ENCODE data around the gene SORCS2.

SORCS2 gene

GRCh38 chr4:7338059-7338452 is 145.7 kb downstream of the SORCS2 start:
- no peak for DNase-seq (ENCODE audit: low read depth in 2 of 2)

DNA sequence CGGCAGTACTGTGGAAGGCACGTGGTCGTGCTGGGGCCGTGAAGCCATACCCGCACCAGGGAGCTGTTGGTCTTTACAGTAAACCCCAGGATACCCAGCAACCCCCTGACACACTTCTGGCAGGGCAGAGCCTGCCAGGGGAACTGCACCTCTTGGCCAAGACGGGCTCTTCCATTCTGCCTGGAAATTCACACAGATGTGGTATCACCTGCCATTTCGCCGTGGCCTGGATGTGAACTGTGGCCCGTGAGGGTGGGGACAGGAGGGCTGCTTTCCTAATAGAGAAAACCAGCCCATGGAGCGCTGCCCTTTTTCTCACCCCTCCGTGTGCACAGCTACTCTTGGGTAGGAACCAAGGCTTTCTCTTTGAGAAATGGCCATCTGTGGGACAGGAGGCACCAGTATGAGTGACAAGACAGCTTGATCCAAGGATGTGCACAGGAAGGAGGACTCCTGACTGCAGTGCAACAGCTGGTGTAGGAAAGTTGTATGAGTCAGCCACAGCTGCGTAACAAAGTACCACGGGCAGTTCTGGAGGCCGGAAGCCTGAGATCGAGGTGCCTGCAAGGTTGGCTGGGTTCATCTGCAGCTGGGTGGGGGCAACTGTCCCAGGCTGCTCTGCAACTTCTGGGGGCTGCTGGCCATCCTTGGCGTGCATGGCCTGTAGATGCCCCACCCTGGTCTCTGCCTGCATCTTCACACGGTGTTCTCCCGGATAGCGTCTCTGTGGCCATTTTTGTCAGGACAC is 146.7 kb downstream of the SORCS2 start:
- DNase-seq (ENCODE audit: low read depth in 2 of 2): no peak

DNA sequence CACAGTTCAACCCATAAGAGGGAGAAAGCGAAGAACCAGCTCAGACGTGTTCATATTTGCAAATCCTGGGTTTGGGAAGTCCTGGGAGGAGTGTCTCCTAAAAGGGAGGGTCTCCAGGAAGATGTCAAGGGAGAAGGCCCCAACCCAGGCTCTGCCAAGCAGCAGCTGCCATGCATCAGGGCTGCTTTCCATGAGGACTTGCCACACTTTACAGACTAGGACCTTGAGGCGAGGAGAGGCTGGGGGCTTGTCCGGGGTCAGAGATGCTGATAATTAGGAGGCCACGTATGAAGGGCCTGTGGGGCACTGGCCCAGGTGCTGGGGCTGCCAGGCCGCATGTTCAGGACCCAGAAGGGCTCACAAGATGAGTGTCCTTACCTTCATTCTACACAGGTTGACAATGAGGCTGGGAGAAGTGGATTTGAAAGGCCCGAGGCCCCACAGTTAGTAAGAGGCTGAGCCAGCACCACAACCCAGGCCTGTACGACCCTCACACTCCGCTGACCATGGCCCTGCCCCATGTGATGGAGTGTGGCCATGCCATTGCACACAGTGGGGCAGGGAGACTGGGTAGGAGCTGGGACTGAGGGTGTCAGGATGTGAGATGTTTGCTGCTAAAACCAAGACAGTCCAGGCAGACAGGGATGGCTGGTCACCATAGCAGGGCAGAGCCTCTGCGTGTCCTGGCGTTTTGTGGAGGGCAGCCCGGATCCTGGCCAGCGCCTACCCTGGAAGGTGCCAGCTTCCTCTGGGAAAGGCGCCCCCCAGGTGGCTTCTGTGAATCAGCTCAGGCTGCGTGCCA is 147.6 kb downstream of the SORCS2 start:
- no peak for DNase-seq (ENCODE audit: low read depth in 2 of 2)

- no peak for DNase-seq (ENCODE audit: low read depth in 2 of 2)
These were observed 148.5 kb downstream of the SORCS2 start for GRCh38 chr4:7340553-7341433.

GRCh38 chr4:7341491-7342222 is 149.3 kb downstream of the SORCS2 start:
- no peak for DNase-seq (ENCODE audit: low read depth in 2 of 2)

DNA sequence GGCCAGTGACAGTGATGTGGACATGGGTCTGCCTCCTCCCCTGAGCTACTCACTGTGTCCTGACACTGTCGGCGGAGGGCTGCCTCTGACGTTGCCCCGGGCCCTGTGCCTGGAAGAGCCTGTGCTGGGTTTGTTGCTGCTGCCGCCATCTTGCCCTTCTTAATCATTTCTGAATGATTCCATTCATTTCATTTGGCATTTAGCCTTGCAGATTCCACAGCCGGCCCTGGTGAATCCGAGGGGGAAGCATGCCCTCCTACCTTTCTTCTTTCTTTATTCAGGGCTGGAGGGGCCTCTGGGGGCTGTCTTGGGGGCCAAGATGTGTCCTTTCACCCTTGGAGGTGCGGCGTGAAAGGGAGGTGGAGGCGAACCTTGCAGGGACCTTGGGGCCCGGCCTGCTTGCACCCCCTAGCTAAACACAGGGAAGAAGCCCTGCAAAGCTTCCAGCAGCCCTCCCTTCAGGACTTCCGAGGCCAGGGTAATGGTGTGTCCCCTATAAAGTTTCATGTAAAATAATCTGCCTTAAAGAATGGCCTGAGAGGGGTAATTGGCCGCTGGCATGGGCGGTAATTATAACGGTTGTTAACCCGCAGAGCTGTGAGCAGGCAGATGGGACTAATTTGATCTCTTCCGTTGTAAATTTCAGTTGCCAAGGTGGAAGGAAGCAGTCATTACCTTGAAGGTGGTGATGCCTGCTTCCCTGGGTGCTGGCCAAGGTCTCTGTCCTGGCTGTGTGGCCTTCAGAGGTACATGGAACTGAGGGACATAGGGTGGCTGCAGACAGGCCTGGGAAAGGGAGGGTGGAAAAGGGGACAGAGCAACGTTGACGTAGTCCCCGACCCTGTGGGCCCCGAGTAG is 150.1 kb downstream of the SORCS2 start:
- no peak for DNase-seq (ENCODE audit: low read depth in 2 of 2)

- DNase-seq (ENCODE audit: low read depth in 2 of 2): no peak
These were observed 150.8 kb downstream of the SORCS2 start for GRCh38 chr4:7343081-7343655.

- no peak for DNase-seq (ENCODE audit: low read depth in 2 of 2)
These were observed 151.6 kb downstream of the SORCS2 start for GRCh38 chr4:7343950-7344349.

DNA sequence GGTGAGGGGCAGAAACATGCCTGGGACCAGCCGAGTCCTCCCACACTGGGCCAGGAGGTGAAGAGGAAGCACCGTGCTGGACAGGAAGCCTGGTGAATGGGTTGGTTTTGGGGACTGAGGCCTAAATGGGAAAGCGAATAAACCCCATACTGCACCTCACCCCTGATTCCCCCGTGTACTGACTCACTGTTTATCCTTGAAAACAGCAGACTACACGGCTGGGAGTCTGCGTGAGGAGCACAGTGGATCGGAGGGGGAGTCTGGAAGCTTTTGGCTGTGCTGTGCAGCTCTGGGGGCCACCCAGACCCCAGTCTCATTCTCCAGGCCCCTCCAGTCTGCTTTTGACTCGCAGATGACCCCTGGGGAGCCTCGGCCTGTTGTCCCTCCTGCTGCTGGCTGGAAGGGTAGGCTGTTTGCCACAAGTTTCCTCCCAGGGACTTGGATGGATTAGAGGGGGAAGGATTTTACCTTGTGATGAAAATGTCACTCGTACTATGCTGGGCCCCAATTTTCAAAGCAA is 152.4 kb downstream of the SORCS2 start:
- no peak for DNase-seq (ENCODE audit: low read depth in 2 of 2)

DNA sequence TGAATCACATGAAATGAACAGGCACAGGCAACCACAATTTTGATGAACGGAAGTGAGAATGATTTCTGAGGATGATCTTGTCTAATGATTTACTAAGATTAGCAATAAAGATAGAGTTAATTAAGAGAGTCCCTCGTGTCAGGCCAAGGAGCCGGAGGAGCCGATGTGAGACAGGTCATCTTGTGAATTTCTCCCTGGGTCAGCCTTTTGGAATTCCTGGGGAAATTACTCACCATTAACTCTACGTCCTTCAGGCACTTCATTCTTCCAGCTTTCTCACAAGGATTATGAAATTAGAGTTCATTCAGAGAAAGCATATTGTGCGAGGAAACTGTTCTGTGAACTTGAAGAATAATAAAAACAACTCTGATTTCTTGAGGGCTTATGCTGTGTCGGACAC is 155.6 kb downstream of the SORCS2 start:
- no peak for DNase-seq (ENCODE audit: low read depth in 2 of 2)

DNA sequence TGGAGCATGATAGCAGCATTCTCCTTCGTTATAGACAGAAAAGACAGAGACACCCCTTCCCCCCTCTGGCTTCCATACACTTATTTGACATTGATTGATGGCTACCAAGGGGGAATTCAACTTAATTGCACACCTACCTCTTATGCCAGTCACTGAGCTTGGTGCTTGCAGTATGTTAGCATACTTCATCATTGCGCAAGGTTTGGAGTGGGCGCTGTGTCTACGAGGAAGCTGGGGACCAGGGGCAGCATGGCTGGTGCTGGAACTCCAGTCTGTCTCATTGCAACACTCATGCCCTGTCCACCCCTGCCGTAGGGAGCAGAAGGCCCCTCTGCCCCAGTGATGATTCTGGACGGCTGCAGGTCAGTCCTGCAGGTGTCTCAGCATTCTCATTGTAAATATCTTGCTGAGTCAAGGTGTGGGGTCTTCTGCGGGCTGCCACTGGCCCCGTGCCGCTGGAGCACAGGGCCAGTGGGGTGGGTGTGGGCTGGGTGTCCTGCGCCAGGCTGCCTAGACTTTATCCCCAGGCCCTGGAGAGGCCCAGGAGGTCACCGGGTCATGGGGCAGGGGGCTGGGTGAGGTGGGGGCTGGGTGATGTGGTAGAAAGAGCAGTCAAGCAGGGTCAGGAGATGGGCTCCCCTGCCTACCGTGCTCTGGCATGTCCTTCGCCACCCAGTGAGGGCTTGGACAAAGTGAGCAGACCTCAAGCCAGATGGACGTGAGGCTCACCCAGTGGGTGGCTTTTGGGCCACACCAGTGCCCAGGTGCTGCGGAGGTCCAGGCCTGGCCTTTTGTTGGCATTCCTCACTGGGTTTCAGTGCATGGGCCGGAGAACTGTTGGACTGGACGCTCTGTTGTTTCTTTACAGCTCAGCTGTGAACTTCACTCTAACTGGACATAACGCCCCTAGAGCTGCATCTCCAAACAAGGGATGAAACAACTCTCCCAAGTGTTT is 156.9 kb downstream of the SORCS2 start:
- DNase-seq (ENCODE audit: low read depth in 2 of 2): no peak

- no peak for DNase-seq (ENCODE audit: low read depth in 2 of 2)
These were observed 158.1 kb downstream of the SORCS2 start for GRCh38 chr4:7350396-7350795.

DNA sequence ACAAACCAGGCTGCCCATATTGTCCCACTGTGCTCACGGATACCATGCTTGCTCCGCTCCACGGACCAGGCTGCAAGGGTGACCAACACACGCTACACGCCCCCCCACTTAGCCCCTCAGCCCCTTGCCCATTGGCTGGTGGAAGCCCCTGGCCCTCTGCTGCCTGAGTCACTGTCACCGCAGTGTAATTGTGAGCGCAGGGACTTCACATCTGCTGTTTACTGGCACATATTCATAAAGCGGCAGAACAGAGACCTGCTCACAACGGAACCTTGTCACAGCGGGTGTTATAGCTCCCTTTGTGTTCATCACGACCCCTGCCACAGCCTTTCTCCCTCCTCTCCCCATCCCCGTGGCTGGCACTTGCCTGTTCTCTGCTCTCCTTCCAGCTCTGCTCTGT is 158.7 kb downstream of the SORCS2 start:
- DNase-seq (ENCODE audit: low read depth in 2 of 2): no peak

GRCh38 chr4:7352486-7352885 is 160.1 kb downstream of the SORCS2 start:
- DNase-seq (ENCODE audit: low read depth in 2 of 2): no peak

DNA sequence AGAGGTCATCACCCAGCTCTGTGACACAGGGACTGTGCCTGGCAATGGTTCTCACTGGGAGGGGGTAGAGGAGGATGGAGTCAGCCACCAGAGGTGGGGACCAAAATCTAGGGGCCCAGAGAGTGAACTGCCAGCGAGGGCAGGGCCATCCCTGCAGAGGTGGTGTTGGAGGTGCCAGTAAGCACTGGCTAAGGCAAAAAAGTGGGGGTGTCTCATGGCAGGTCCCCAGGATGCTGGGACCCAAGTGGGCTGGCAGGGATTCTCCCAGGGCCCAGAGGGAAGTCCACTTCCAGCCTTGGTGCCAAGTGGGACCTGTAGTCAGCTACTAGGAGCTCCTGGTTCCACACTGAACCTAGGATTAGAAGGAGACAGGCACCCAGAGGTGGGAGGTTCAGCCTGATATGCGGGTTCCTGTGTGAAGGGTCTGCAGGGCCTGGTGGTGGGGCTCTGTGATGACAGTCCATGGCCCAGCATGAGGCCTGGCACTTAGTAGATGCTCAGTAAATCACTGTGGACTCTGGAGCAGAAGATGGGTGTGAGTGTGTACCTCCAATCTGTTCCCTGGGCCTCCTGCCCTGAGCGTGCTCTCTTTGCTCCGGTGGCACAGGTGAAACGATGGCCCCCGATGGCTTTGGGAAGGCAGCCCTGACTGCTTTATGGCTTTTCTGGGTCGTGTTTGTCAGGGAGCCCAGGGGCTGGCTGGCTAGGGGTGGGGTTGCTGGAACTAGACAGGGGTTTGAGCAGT is 160.9 kb downstream of the SORCS2 start:
- no peak for DNase-seq (ENCODE audit: low read depth in 2 of 2)

GRCh38 chr4:7353846-7354610 is 161.7 kb downstream of the SORCS2 start:
- no peak for DNase-seq (ENCODE audit: low read depth in 2 of 2)

- DNase-seq (ENCODE audit: low read depth in 2 of 2): no peak
These were observed 162.6 kb downstream of the SORCS2 start for GRCh38 chr4:7354927-7355326.
